Erythroblast (primary cell): ENCODE results near the gene STX4.

Experiments used
- GATA1 ChIP-seq: IDR thresholded peaks from 2 replicates; pipeline ENCODE4 v1.6.1; 2011; ENCODE audit warnings: low read depth, mild to moderate bottlenecking, control low read depth, low read length, moderate library complexity
- POLR2A ChIP-seq: IDR thresholded peaks from 2 replicates; pipeline ENCODE4 v1.6.1; 2011; ENCODE audit warnings: mild to moderate bottlenecking, low read length

DNA sequence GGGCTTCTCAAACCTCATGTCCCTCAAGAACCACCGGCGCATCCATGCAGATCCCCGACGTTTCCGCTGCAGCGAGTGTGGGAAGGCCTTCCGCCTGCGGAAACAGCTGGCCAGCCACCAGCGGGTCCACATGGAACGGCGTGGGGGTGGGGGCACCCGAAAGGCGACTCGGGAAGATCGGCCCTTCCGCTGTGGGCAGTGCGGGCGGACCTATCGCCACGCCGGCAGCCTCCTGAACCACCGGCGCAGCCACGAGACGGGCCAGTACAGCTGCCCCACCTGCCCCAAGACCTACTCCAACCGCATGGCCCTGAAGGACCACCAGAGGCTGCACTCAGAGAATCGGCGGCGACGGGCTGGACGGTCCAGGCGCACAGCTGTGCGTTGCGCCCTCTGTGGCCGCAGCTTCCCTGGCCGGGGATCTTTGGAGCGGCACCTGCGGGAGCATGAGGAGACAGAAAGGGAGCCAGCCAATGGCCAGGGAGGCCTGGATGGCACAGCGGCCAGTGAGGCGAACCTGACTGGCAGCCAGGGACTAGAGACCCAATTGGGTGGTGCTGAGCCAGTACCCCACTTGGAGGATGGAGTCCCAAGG lies 46.8 kb downstream of the STX4 start:
- TF ChIP-seq POLR2A (no peak), GATA1 (no peak)
